ENCODE measurements around the gene GRIP2.

- TF ChIP-seq PKNOX1 (IDR thresholded peaks at IDR 0.05) (no peak), TARDBP (IDR thresholded peaks at IDR 0.05) (no peak)
These were observed 21.2 kb upstream of the GRIP2 start for GRCh38 chr3:14561051-14561960.
